ENCODE results near the gene BACH2. TPM values are rescaled to one million over a fixed set of nuclear protein-coding genes. Genes with fewer than 3 reads are reported as not detected.

The BACH2 gene
- total and polyA plus RNA-seq, 2 of the 4 experiments (the other 2 are of a cell fraction), result 1.3 to 1.4 TPM

GRCh38 chr6:89944181-89944755 is 352.4 kb downstream of the BACH2 start:
- H3K27ac ChIP-seq (ENCODE audit: insufficient read depth, low read length), result no peak overlapping the region
- CTCF ChIA-PET, result interaction anchor here (1.8 kb wide), 1 partner anchor 535 kb away, joined by 9 read pairs; no protein-coding TSS in a partner anchor

More at GRCh38 chr6:89944181-89944755, 352.4 kb downstream of the BACH2 start:
- Histone ChIP-seq H2BK120ac (ENCODE audit: low read depth, low read length) (no peak overlapping the region), H3K79me1 (ENCODE audit: low read depth in 1 of 2, low read length in 2 of 2) (no peaks in the 10 kb centered on the region), H3K9me1 (ENCODE audit: insufficient read depth, low read length) (no peaks in the 10 kb centered on the region), H3K4me1 (ENCODE audit: control insufficient read depth, insufficient read depth, low read length) (no peaks in the 10 kb centered on the region; the same call in 1 of the 2 replicates), H2BK15ac (ENCODE audit: low read depth, low read length) (no peak overlapping the region), H4K8ac (ENCODE audit: low read depth in 2 of 2, low read length in 2 of 2) (no peak overlapping the region), H3K27me3 (ENCODE audit: control insufficient read depth, insufficient read depth, low read length) (no peaks in the 10 kb centered on the region), H2AK9ac (replicated peaks; ENCODE audit: low read depth, low read length, poor library complexity) (no peak overlapping the region), H3K4me3 (ENCODE audit: insufficient read depth, low read depth, low read length) (no peak overlapping the region), H3K23ac (ENCODE audit: low read depth, low read length) (no peak overlapping the region), H3K9me3 (ENCODE audit: control insufficient read depth, insufficient read depth, low read length) (no peaks in the 10 kb centered on the region), H3K36me3 (ENCODE audit: control insufficient read depth, insufficient read depth, low read length) (no peaks in the 10 kb centered on the region), H4K91ac (ENCODE audit: insufficient read depth, low read depth, low read length) (no peak overlapping the region), H3K4me2 (ENCODE audit: low read depth, low read length) (no peak overlapping the region), H2BK20ac (ENCODE audit: low read depth, low read length) (no peak overlapping the region), H4K5ac (ENCODE audit: low read depth, low read length) (no peak overlapping the region), H2BK5ac (ENCODE audit: low read depth, low read length, poor library complexity, severe bottlenecking) (no peak overlapping the region), H4K20me1 (ENCODE audit: insufficient read depth, low read length) (no peaks in the 10 kb centered on the region), H3K4ac (ENCODE audit: low read depth, low read length) (no peak overlapping the region), H3K56ac (ENCODE audit: extremely low read depth, insufficient read depth, low read length) (no peak overlapping the region), H3K9ac (ENCODE audit: low read depth, low read length) (no peak overlapping the region), H3K18ac (ENCODE audit: low read depth, low read length) (no peak overlapping the region), H3K14ac (replicated peaks; ENCODE audit: low read depth, low read length) (no peak overlapping the region), H2AK5ac (ENCODE audit: low read depth, low read length) (no peak overlapping the region), H2AFZ (replicated peaks; ENCODE audit: low read length, poor library complexity) (no peak overlapping the region)
- no peak for TF ChIP-seq FOS (IDR thresholded peaks at IDR 0.05; ENCODE audit: low read depth, low read length)
- no peak for TF ChIP-seq RCOR1 (IDR thresholded peaks at IDR 0.05; ENCODE audit: insufficient replicate concordance, low read length)
- no peak for TF ChIP-seq CHD1 (IDR thresholded peaks at IDR 0.05; ENCODE audit: low read depth, low read length)
- TF ChIP-seq RAD21 (IDR thresholded peaks at IDR 0.05; ENCODE audit: low read length), result no peak
- no peak for TF ChIP-seq MXI1 (IDR thresholded peaks at IDR 0.05; ENCODE audit: borderline replicate concordance, low read depth, low read length)
- TF ChIP-seq USF2 (IDR thresholded peaks at IDR 0.05; ENCODE audit: low read depth, low read length), result no peak
- no peak for TF ChIP-seq SMC3 (IDR thresholded peaks at IDR 0.05; ENCODE audit: low read depth, low read length)
- TF ChIP-seq CEBPB (IDR thresholded peaks at IDR 0.05; ENCODE audit: low read depth, low read length), result no peak
- TF ChIP-seq POLR2A (IDR thresholded peaks at IDR 0.05; ENCODE audit: low read depth, low read length), result no peak
- TF ChIP-seq MAZ (IDR thresholded peaks at IDR 0.05; ENCODE audit: borderline replicate concordance, low read depth, low read length), result no peak
- TF ChIP-seq NFE2L2 (IDR thresholded peaks at IDR 0.05; ENCODE audit: low read depth, low read length), result no peak
- dilution Hi-C loops (cut with HindIII; ENCODE audit: low sequenced_read_pairs, unreplicated experiment) (no loop called here), in situ Hi-C loops (cut with MboI; ENCODE audit: low sequenced_read_pairs) (loop anchor here (5.0 kb wide), 1 partner anchor 533 kb away; no protein-coding TSS in a partner anchor), intact Hi-C loops (cut with micrococcal nuclease) (no loop called here)
- DNase-seq (peak; percentile 25), ATAC-seq (ENCODE audit: low read depth) (no peak)
- no CpG with 5 or more reads among the region's 4 CpGs for WGBS, 2 experiments (ENCODE audit: extremely low coverage in 2 of 2, insufficient read length in 1 of 2)
- BruUV-seq (replicated peaks), result no TSS peak
- POLR2A ChIA-PET (ENCODE audit: unreplicated experiment), result no interaction called here
